Activated CD8-positive, alpha-beta memory T cell treated with anti-CD3 and anti-CD28 coated beads, Interleukin-2, amount 50 U/mL, for 24 hours (primary cell): Measurements from ENCODE around the gene CCDC68.
"Not testable (repeated sequence)": the region's sequence is repeated elsewhere in the genome, so short reads cannot be mapped to it uniquely, and the experiment has no call there.

ENCODE experiments used
- DNase-seq: peaks from one replicate; pipeline ENCODE4 v3.0.0-alpha.2; 2020; ENCODE audit errors: extremely low read depth

CCDC68 gene

GRCh38 chr18:54875063-54875462 is 84.2 kb downstream of the CCDC68 start:
- DNase-seq, result no peak

GRCh38 chr18:54873884-54874255 is 85.4 kb downstream of the CCDC68 start:
- no peak for DNase-seq

GRCh38 chr18:54872681-54873080 is 86.6 kb downstream of the CCDC68 start:
- no peak for DNase-seq

- no peak for DNase-seq
Observed at GRCh38 chr18:54871231-54871630, 88.0 kb downstream of the CCDC68 start.

- no peak for DNase-seq
Observed at GRCh38 chr18:54867131-54867530, 92.1 kb downstream of the CCDC68 start.

- DNase-seq, result no peak
Observed at GRCh38 chr18:54860941-54861340, 98.3 kb downstream of the CCDC68 start.

GRCh38 chr18:54859667-54860421 is 99.4 kb downstream of the CCDC68 start:
- no peak for DNase-seq

GRCh38 chr18:54857499-54857898 is 101.8 kb downstream of the CCDC68 start:
- DNase-seq, result no peak

- no peak for DNase-seq
Observed at GRCh38 chr18:54856105-54856646, 103.1 kb downstream of the CCDC68 start.

GRCh38 chr18:54855050-54855449 is 104.2 kb downstream of the CCDC68 start:
- DNase-seq, result not testable (repeated sequence)

GRCh38 chr18:54852780-54853675 is 106.2 kb downstream of the CCDC68 start:
- no peak for DNase-seq
